Activated CD4-positive, alpha-beta T cell treated with anti-CD3 and anti-CD28 coated beads, Interleukin-2, Interleukin-4, amounts not matched to agents 100 ng/mL and 50 ng/mL, durations not matched to agents 16 hours and 8 hours (primary cell): ENCODE measurements around the gene MTMR12.
A peak's percentile ranks its signal among the peaks of the same experiment; 100 is the strongest.
"Not testable (repeated sequence)": the region's sequence is repeated elsewhere in the genome, so short reads cannot be mapped to it uniquely, and the experiment has no call there.

Experiments
- DNase-seq: peaks from one replicate; pipeline ENCODE4 v3.0.0-alpha.2; 2020; ENCODE audit warnings: low spot score

MTMR12 gene

GRCh38 chr5:32323741-32324140 is 11.0 kb upstream of the MTMR12 start:
- DNase-seq = no peak

GRCh38 chr5:32322882-32323281 is 10.1 kb upstream of the MTMR12 start:
- no peak for DNase-seq

GRCh38 chr5:32321787-32322186 is 9.0 kb upstream of the MTMR12 start:
- DNase-seq = not testable (repeated sequence)

- no peak for DNase-seq
Measured at GRCh38 chr5:32320576-32320975, 7.8 kb upstream of the MTMR12 start.

GRCh38 chr5:32319926-32320543 is 7.3 kb upstream of the MTMR12 start:
- DNase-seq = no peak

DNA sequence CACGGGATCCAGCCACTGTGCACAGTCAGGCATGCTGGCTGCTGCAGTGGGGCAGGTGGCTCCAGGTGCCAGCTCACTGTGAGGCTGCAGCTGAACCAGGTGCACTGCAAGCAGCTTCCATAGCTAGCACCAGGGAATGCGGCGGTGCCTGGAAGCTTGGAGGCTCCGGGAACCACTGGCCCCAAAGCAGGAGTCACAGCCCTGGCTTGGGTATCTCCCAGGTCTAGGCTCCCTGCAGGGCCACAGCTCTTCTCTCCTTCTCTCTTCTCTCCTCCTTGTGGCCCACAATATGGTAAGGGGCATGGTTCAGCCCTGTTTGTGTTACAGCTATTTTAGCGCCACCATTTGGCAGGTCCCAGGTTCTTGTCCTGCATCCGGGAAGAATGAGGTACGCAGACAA is 6.7 kb upstream of the MTMR12 start:
- no peak for DNase-seq

- no peak for DNase-seq
Measured at GRCh38 chr5:32317041-32317440, 4.3 kb upstream of the MTMR12 start.

- DNase-seq = no peak
Measured at GRCh38 chr5:32315221-32316014, 2.7 kb upstream of the MTMR12 start.

GRCh38 chr5:32314658-32315057 is 1.9 kb upstream of the MTMR12 start:
- DNase-seq = no peak

DNA sequence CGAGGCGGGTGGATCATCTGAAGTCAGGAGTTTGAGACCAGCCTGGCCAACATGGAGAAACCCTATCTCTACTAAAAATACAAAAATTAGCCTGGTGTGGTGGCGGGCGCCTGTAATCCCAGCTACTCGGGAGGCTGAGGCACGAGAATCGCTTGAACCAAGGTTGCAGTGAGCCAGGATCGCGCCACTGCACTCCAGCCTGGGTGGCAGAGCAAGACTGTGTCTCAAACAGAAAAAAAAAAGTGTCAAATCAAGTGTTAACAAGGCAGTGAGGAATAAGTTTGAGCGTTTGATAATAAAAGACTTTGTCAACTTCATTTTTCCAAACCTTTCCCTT is 1.4 kb upstream of the MTMR12 start:
- not testable (repeated sequence) for DNase-seq

DNA sequence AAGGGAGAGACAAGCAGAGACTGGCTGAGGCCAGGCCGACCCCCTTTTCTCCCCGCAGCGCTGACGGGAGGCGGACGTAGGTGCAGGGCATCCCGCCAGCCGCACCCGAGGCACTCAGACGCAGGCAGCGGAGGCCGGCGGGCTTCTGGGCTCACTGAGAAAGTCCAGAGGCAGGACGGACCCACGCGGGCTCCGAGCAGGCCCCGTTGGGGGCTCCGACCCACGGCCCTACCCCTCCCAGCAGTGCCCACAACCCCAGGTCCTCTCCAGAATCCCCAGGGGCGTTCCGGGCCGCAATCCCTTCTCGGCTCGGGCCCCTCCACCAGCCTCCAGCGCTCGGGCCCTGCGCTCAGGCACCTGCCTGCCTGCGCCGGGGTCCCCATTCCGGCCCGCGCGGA is 543 bp downstream of the MTMR12 start:
- DNase-seq = peak; percentile 37

GRCh38 chr5:32311404-32312196 is 1.1 kb downstream of the MTMR12 start:
- DNase-seq = no peak

GRCh38 chr5:32309761-32310160 is 3.0 kb downstream of the MTMR12 start:
- no peak for DNase-seq

DNA sequence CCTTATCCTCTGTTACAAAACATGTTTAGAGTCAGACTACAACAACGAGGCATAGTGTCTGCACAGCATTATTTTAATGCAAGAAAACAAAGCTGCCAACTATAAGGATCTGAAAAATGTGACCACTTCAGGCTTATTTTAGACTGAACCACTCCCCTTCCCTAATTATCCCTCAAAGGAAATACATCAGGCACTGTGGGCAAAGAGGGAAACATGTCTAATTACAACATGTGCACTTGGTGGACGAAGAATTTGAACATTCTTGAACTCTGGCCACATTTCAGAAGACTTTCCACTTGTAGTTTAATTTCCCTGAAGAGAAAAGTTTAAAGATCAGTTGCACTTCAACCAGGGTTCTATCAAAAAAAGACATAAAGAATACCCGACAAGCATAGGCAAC is 3.8 kb downstream of the MTMR12 start:
- DNase-seq = no peak

GRCh38 chr5:32307769-32308194 is 5.0 kb downstream of the MTMR12 start:
- DNase-seq = no peak

- DNase-seq = no peak
Measured at GRCh38 chr5:32304622-32305021, 8.1 kb downstream of the MTMR12 start.

GRCh38 chr5:32303755-32304120 is 9.0 kb downstream of the MTMR12 start:
- DNase-seq = no peak

GRCh38 chr5:32302835-32303754 is 9.6 kb downstream of the MTMR12 start:
- DNase-seq = no peak

- DNase-seq = no peak
Measured at GRCh38 chr5:32301891-32302290, 10.8 kb downstream of the MTMR12 start.

DNA sequence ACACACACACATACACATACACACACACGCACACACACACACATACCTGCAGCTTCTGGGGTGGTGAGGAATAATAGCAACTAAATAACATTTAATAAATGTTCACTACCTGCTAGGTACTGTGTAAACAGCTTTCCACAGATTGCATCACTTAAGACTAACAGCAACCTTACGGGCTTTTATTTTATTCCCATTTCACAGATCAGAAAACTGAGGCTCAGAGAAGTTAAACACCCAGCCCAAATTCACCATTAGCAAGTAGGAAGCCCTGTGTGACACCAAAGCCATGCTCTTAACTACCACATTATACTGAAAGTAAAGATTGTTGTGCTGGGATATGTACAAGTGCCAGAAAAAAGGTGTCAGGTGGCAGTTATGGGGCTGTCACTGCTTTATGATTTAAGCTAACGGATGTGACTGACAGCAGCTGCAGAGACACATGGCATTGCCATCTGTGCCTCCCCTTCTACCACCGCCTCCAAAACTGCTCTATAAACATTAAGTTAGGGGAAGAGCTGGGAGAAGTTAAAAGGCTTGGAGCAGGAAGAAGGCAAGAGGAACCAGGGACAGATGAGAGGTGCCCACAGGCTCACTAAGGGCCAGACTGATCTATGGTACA is 13.6 kb downstream of the MTMR12 start:
- no peak for DNase-seq

- DNase-seq = no peak
Measured at GRCh38 chr5:32298059-32298415, 14.7 kb downstream of the MTMR12 start.
